Fibroblast of skin of back (primary cell): ENCODE measurements around the gene PRCP.

Experiments
- DNase-seq: peaks from one replicate; pipeline ENCODE4 v3.0.0-alpha.2; 2013

Gene PRCP

GRCh38 chr11:82906931-82907330, 6.7 kb upstream of the PRCP start:
- DNase-seq = no peak

GRCh38 chr11:82906236-82906635, 6.0 kb upstream of the PRCP start:
- peak; percentile 37 for DNase-seq

GRCh38 chr11:82903843-82904586, 3.8 kb upstream of the PRCP start:
- no peak for DNase-seq

- no peak for DNase-seq
Measured at GRCh38 chr11:82902880-82903279, 2.6 kb upstream of the PRCP start.

- DNase-seq = no peak
Measured at GRCh38 chr11:82901922-82902485, 1.8 kb upstream of the PRCP start.

GRCh38 chr11:82901165-82901921, 1.1 kb upstream of the PRCP start, which contains the start of gene DDIAS:
TSS of gene DDIAS (plus strand) at chr11:82901736. CDS start at chr11:82914739, 13,003 bp downstream.
- DNase-seq = peak; percentile 97

- no peak for DNase-seq
Measured at GRCh38 chr11:82899957-82900276, 313 bp downstream of the PRCP start.

GRCh38 chr11:82899186-82899820, 927 bp downstream of the PRCP start:
- DNase-seq = no peak

GRCh38 chr11:82898241-82898640, 2.0 kb downstream of the PRCP start:
- DNase-seq = no peak

- DNase-seq = no peak
Measured at GRCh38 chr11:82896183-82896582, 4.0 kb downstream of the PRCP start.

GRCh38 chr11:82895437-82896091, 4.7 kb downstream of the PRCP start:
- no peak for DNase-seq

- DNase-seq = no peak
Measured at GRCh38 chr11:82892611-82893169, 7.5 kb downstream of the PRCP start.

GRCh38 chr11:82890936-82891335, 9.3 kb downstream of the PRCP start:
- no peak for DNase-seq

- DNase-seq = no peak
Measured at GRCh38 chr11:82890002-82890341, 10.3 kb downstream of the PRCP start.

- DNase-seq = no peak
Measured at GRCh38 chr11:82889133-82890001, 10.9 kb downstream of the PRCP start.

GRCh38 chr11:82883853-82884252, 16.4 kb downstream of the PRCP start:
- DNase-seq = no peak

- no peak for DNase-seq
Measured at GRCh38 chr11:82874646-82875523, 25.3 kb downstream of the PRCP start.

- DNase-seq = no peak
Measured at GRCh38 chr11:82873919-82874333, 26.3 kb downstream of the PRCP start.

GRCh38 chr11:82872377-82873150, 27.7 kb downstream of the PRCP start:
- DNase-seq = no peak

- no peak for DNase-seq
Measured at GRCh38 chr11:82871646-82872045, 28.6 kb downstream of the PRCP start.
